GM12801 (cell line): Measurements from ENCODE around the gene RFX1.

Experiments
- TF ChIP-seq, protein P1 (sequence below): IDR thresholded peaks from one replicate; pipeline ENCODE4 v1.5.1; 2011; ENCODE audit warnings: control low read depth; ENCODE audit not compliant: insufficient read length; ENCODE audit errors: extremely low read depth

RFX1 gene

DNA sequence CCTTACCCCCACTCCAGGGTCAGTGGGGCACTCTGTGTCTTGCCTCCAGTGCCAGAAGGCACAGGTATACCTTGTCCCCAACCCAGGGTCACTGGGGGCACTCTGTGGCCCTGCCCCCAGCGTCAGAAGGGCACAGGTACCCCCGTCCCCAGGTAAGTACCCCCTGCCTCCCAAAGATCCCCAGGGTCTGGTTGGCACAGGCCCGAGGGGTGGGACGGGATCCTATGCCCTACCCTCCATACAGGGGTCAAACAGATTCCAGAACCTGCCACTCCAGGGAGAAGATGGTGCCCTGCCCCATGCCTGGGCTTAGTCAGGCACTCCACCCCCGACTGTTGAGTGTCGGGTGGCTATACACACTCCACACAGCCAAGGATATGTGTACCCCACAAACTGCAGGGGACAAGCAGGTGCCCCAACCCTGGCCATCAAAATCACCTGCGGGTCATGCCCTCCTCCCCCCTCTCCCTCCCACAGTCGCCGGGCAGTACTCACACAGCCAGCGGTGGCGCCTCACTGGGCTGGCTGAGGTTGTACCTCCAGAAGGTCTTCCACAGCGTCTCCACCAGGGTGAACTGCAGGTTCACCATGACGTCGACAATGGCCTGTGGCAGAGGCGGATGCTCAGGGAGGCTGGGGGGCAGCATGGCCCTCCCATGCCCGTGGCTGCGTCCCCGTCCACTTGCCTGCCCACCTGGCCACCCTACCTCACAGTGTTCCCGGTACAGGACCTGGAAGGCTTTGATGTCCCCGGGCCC, 40.0 kb downstream of the RFX1 start:
- TF ChIP-seq, protein P1, sequence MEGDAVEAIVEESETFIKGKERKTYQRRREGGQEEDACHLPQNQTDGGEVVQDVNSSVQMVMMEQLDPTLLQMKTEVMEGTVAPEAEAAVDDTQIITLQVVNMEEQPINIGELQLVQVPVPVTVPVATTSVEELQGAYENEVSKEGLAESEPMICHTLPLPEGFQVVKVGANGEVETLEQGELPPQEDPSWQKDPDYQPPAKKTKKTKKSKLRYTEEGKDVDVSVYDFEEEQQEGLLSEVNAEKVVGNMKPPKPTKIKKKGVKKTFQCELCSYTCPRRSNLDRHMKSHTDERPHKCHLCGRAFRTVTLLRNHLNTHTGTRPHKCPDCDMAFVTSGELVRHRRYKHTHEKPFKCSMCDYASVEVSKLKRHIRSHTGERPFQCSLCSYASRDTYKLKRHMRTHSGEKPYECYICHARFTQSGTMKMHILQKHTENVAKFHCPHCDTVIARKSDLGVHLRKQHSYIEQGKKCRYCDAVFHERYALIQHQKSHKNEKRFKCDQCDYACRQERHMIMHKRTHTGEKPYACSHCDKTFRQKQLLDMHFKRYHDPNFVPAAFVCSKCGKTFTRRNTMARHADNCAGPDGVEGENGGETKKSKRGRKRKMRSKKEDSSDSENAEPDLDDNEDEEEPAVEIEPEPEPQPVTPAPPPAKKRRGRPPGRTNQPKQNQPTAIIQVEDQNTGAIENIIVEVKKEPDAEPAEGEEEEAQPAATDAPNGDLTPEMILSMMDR, result no peak

DNA sequence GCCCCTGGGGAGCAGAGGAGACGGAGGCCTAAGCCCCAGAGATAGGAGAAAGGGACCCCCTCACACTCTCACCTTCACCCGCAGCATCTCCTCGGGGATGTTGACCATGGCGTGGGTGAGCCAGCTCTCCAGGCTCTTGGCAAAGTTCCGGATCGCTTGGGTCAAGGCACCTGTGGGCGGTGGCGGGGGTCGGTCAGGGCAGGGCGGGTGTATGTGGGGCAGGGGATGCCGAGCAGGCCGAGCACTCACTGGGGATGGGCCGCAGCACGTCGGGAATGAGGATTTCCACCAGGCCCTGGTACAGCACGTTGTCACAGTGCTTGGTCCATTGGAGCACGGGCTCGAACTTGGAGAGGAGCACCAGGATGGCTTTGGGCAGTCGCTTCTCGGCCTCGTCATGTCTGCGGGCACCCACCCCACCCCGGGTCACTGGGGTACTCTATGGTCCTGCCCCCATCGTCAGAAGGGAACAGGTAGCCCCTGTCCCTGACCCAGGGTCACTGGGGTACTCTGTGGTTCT, 40.7 kb downstream of the RFX1 start:
- TF ChIP-seq, protein P1, result no peak

DNA sequence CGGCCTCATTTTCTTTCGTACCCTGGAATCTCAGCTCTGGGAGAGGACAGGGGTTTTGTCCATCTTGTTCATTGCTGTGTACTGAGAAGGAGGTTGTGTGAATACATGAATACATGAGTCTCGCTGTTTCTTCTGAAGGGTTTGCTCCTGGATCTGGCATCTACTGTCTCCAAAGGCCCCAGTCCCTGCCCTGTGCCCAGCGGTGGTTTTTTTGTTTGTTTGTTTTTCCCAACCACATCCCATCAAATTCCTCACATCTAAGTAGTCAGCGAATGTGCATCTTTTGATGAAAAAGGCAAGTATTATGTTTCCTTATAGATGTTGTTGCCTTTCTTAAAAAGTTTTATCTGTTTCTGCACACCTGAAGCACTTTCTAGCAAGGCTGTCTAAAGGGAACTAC, 41.3 kb downstream of the RFX1 start:
- TF ChIP-seq, protein P1, result no peak

DNA sequence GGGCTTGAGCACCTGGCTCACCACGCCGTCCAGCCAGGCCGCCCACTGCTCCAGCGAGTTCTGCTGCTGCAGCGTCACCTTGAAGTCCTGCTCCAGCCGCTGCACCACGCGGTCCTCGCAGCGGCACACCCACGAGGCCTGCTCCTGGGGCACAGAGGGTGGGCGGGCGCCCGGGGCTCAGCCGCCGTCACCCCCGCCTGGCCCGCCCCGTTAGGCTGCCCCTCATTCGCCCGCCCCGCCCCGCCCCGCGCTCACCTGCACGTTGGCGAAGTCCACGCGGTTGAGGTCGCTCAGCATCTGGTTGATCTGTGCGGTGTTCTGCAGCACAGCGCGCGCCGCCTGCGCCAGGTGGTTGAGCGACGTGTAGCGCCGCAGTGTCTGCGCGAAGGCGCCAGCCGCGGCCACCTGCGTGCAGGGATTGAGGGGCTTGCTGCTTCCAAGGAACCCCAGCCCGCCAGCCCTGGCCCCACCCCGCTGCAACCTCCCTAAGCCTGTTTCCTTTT, 42.5 kb downstream of the RFX1 start:
- TF ChIP-seq, protein P1, result no peak

DNA sequence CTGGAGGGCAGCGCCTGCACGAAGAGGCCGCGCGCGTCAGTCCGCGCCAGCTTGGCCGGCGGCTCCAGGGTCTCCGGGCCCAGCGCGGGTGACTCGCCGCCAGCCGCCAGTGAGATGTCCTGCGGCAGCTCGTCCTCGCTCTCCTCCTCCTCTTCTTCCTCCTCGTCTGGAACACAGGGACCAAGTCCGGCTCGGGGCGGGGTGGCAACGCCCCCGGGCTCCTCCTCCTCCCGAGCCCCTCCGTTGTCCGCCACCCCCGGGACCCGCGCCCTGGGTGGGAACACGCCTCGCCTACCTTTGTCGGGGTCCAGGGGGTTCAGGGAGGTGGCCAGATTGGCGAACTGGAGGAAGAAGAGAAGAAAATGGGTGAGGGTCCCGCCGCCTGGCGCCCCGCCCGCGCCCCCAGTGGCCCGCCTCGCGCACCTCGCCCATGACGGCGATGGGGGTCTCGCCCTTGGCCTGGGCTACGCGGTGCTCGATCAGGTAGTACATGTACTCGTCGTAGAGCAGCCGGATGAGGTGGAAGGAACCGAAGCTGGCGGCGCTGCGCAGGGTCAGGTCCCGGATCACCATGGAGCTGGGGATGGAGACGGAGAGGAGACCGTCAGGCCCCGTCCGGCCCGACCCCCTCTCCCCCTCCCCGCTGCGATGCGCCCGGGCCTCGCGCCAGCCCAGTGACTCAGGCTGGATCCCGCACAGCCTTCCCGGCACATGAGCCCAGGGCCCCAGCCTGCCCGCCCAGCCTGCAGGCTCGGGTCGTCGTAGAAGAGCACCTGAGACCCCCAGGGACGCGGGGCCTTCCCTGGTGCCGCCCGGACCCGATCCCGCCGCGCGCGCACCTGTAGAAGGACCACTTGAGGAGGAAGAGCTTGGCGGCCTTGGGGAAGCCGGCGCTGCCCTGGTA, 43.2 kb downstream of the RFX1 start:
- TF ChIP-seq, protein P1, result no peak

DNA sequence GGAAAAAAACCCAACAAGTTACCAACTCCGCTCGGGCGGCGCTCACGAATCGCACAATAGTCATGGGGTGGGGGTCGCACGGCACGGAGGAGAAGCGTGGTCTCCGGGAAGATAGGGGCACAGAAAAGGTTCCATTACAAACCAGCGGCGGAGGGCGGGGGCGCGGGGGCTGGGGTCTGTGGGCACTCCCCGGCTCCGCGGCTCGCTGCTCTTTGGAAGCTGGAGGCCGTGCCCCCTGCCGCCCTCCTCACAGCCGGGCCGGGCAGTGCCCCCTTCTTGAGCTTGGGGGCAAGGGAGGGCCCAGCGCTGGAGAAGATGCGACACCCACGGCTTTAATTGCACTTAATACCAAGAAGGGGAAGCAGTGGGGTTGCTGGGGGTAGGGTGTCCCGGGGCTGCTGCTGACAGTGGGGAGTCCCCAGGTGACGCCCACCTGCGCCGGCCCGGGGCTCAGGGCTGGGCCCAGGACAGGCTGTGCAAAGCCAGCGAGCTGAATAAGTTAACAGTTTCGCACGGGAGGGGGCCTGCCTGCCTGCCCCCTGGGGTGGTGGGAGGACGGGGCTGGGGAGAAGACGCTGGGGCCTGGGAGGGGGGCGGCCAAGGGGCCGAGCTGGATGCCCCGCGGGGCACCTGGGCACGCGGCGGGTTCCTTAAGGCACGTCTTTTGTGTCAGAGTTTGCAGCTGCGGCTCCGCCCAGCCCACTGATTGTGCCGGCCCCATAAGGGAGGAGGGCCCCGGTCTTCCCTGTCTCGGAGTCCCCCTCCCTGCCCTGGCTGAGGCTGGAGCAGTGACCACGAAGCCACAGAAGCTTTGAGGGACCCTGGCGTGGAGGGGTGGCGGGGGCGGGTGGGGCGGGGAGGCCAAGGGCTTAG, 44.1 kb downstream of the RFX1 start:
- TF ChIP-seq, protein P1, result no peak
